Nephron progenitor cell (in vitro differentiated cells): Measurements from ENCODE around the gene FGA.

ENCODE experiments used
- DNase-seq: peaks from one replicate; pipeline ENCODE4 v3.0.0; 2021
- H3K27ac Mint-ChIP-seq: 2 replicates; pipeline ENCODE4 v1.8.0; 2021; ENCODE audit warnings: mild to moderate bottlenecking, moderate library complexity, mixed read lengths
- H3K27me3 Mint-ChIP-seq: 2 replicates; pipeline ENCODE4 v1.8.0; 2021; ENCODE audit warnings: mild to moderate bottlenecking, low read depth, mixed read lengths; ENCODE audit not compliant: poor library complexity
- H3K36me3 Mint-ChIP-seq: 2 replicates; pipeline ENCODE4 v1.8.0; 2021; ENCODE audit warnings: low read depth, mixed read lengths
- H3K4me1 Mint-ChIP-seq: 2 replicates; pipeline ENCODE4 v1.8.0; 2021; ENCODE audit warnings: mixed read lengths
- H3K4me3 Mint-ChIP-seq: 2 replicates; pipeline ENCODE4 v1.8.0; 2021; ENCODE audit warnings: mild to moderate bottlenecking, moderate library complexity, mixed read lengths
- H3K9me3 Mint-ChIP-seq: 2 replicates; pipeline ENCODE4 v1.8.0; 2021; ENCODE audit warnings: mild to moderate bottlenecking, moderate library complexity, mixed read lengths
- CTCF ChIP-seq: fragments of 200-600 bp; sonication (generic); IDR thresholded peaks from 2 replicates; pipeline ENCODE4 v1.5.0; 2021; ENCODE audit warnings: antibody characterized with exemption

The FGA gene

GRCh38 chr4:154559494-154560418 is 30.8 kb downstream of the FGA start:
- H3K27ac Mint-ChIP-seq = no peak overlapping the region
- no peaks in the 10 kb centered on the region for H3K9me3 Mint-ChIP-seq
- no peaks in the 10 kb centered on the region for H3K36me3 Mint-ChIP-seq
- no peak overlapping the region for H3K4me3 Mint-ChIP-seq
- peak; percentile 10 for DNase-seq
- no peaks in the 10 kb centered on the region for H3K27me3 Mint-ChIP-seq
- H3K4me1 Mint-ChIP-seq = no peaks in the 10 kb centered on the region
- TF ChIP-seq CTCF = peak; percentile 61

- peaks cover 1% of the 10 kb centered on the region for H3K27me3 Mint-ChIP-seq
- H3K4me1 Mint-ChIP-seq = no peaks in the 10 kb centered on the region
- no peaks in the 10 kb centered on the region for H3K36me3 Mint-ChIP-seq
These were observed 31.4 kb downstream of the FGA start for GRCh38 chr4:154559141-154559493.

GRCh38 chr4:154551872-154552686 is 38.5 kb downstream of the FGA start:
- peaks cover 5% of the 10 kb centered on the region for H3K36me3 Mint-ChIP-seq
- no peak overlapping the region for H3K4me3 Mint-ChIP-seq
- peaks cover 4% of the 10 kb centered on the region for H3K27me3 Mint-ChIP-seq
- peaks cover 18% of the 10 kb centered on the region for H3K4me1 Mint-ChIP-seq
- peak; percentile 61 for DNase-seq
- H3K9me3 Mint-ChIP-seq = no peaks in the 10 kb centered on the region
- peak; percentile 84 for TF ChIP-seq CTCF
- H3K27ac Mint-ChIP-seq = no peak overlapping the region

More at GRCh38 chr4:154559141-154559493, 31.4 kb downstream of the FGA start:
- Mint-ChIP-seq H3K4me3 (no peak overlapping the region), H3K9me3 (no peaks in the 10 kb centered on the region), H3K27ac (no peak overlapping the region)
- TF ChIP-seq CTCF = no peak
- no peak for DNase-seq

- peak; percentile 96 for DNase-seq
- H3K9me3 Mint-ChIP-seq = no peaks in the 10 kb centered on the region
- no peak for TF ChIP-seq CTCF
- H3K27ac Mint-ChIP-seq = peak within 1 kb of the TSS; percentile 99
- H3K4me3 Mint-ChIP-seq = peak within 1 kb of the TSS; percentile 92
- peaks cover 5% of the 10 kb centered on the region for H3K36me3 Mint-ChIP-seq
- H3K27me3 Mint-ChIP-seq = peaks cover 4% of the 10 kb centered on the region
- H3K4me1 Mint-ChIP-seq = peaks cover 18% of the 10 kb centered on the region
These were observed 40.4 kb downstream of the FGA start, which contains the start of gene PLRG1 for GRCh38 chr4:154549894-154550790. Gene PLRG1, minus strand, starts transcription at chr4:154550400. Its CDS starts 92 bp downstream, at chr4:154550308.

- peaks cover 42% of the 10 kb centered on the region for H3K36me3 Mint-ChIP-seq
- H3K27ac Mint-ChIP-seq = no peak overlapping the region
- H3K9me3 Mint-ChIP-seq = peaks cover 7% of the 10 kb centered on the region
- no peak for DNase-seq
- no peaks in the 10 kb centered on the region for H3K27me3 Mint-ChIP-seq
- H3K4me3 Mint-ChIP-seq = no peak overlapping the region
- no peak for TF ChIP-seq CTCF
- H3K4me1 Mint-ChIP-seq = peaks cover 18% of the 10 kb centered on the region
These were observed 44.9 kb downstream of the FGA start for GRCh38 chr4:154545689-154546088.
